ENCODE results near the gene ANKRD33B. TPM values are rescaled to one million over a fixed set of nuclear protein-coding genes. Genes with fewer than 3 reads are reported as not detected.
A peak's percentile ranks its signal among the peaks of the same experiment; 100 is the strongest.

ANKRD33B gene
- total RNA-seq, 1 experiment from 2014 or later: 10.9 TPM

DNA sequence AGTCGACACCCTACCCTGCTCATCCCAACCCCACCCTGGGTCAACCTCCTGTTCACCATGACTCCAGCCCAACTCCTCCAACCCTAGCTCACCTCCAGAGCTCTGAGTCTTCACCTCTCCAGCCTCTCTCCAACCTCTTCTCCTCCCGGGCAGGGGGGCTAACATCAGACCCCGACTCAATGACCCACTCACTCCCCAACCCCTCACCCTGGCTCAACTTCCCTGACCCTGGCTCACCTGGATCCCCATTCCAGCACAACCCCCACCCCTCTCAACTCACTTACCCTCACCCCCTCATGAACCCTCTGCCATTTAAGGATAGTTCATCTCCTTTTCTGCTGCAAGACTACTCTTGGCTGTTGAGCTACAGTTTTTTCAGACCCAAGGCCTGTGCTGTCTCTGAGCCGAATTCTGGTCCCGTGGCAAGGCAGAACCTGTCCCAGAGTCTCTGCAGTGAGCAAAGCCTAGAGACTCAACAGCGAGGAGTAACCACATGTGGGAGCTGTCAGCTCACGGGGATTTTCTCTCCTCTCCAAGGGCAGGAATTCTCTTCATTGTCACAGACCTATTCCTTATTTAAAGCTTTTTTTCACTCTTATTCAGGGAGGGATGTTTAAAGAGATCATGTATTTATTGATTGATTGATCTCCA, 29.8 kb downstream of the ANKRD33B start:
- H3K36me3 ChIP-seq (ENCODE audit: control insufficient read depth in 1 of 2, insufficient read depth in 2 of 2, low read length in 2 of 2): no peaks in the 10 kb centered on the region
- H3K4me2 ChIP-seq (ENCODE audit: low read length): peak overlapping the region; percentile 80
- H3K79me2 ChIP-seq (ENCODE audit: insufficient read depth, low read length): peaks cover 63% of the 10 kb centered on the region
- no TSS peak for BruUV-seq (replicated peaks)
- H3K9me2 ChIP-seq (ENCODE audit: insufficient read depth): no peaks in the 10 kb centered on the region
- DNase-seq (ENCODE audit: low read depth, low spot score) (no peak), ATAC-seq (no peak)
- no peaks in the 10 kb centered on the region for H3K9me3 ChIP-seq (ENCODE audit: control insufficient read depth in 1 of 2, insufficient read depth in 1 of 2, low read depth in 1 of 2, low read length in 2 of 2)
- no peak overlapping the region for H3K27ac ChIP-seq (ENCODE audit: low read depth, low read length)
- intact Hi-C loops (cut with micrococcal nuclease): no loop called here
- CTCF ChIA-PET: no interaction called here
- no peak overlapping the region for H2AFZ ChIP-seq (ENCODE audit: low read depth, low read length, poor library complexity, severe bottlenecking)
- POLR2A ChIA-PET: interaction anchor here (1.1 kb wide), 1 partner anchor 9 kb away, joined by 3 read pairs; no protein-coding TSS in a partner anchor
- H3K9ac ChIP-seq (ENCODE audit: low read length): peak overlapping the region; percentile 60; the same call in 1 of the 2 replicates
- H3K4me3 ChIP-seq (replicated peaks in 1 of 2; ENCODE audit: low read depth in 1 of 2, low read length in 2 of 2): no peak overlapping the region
- TF ChIP-seq, protein P1, sequence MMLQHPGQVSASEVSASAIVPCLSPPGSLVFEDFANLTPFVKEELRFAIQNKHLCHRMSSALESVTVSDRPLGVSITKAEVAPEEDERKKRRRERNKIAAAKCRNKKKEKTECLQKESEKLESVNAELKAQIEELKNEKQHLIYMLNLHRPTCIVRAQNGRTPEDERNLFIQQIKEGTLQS (IDR thresholded peaks at IDR 0.05): no peak
- no peak for TF ChIP-seq TCF7L2 (IDR thresholded peaks at IDR 0.05; ENCODE audit: borderline replicate concordance, extremely low read depth, insufficient read depth, insufficient read length)
- no peak for TF ChIP-seq SIN3A (IDR thresholded peaks at IDR 0.05; ENCODE audit: low read depth)
- TF ChIP-seq FOSL1 (IDR thresholded peaks at IDR 0.05; ENCODE audit: low read depth): no peak
- no peak for TF ChIP-seq POLR2AphosphoS5 (IDR thresholded peaks at IDR 0.05; ENCODE audit: low read depth, low read length)
- TF ChIP-seq ZNF274 (IDR thresholded peaks at IDR 0.05; ENCODE audit: low read depth, low read length): no peak
- TF ChIP-seq SRF (IDR thresholded peaks at IDR 0.05; ENCODE audit: low read depth): no peak
- no peak for TF ChIP-seq ZBTB33 (IDR thresholded peaks at IDR 0.05; ENCODE audit: extremely low read depth, insufficient replicate concordance, low read length)
- TF ChIP-seq EZH2phosphoT487 (IDR thresholded peaks at IDR 0.05; ENCODE audit: borderline replicate concordance): no peak
- TF ChIP-seq EZH2 (IDR thresholded peaks at IDR 0.05): no peak
- no peak for TF ChIP-seq POLR2A (IDR thresholded peaks at IDR 0.05; ENCODE audit: borderline replicate concordance, extremely low read depth, insufficient read depth, insufficient read length)
- no peak for TF ChIP-seq CBX3 (IDR thresholded peaks at IDR 0.05; ENCODE audit: low read depth)
- TF ChIP-seq ELF1 (IDR thresholded peaks at IDR 0.05; ENCODE audit: borderline replicate concordance, low read depth): no peak
- TF ChIP-seq, protein P2, sequence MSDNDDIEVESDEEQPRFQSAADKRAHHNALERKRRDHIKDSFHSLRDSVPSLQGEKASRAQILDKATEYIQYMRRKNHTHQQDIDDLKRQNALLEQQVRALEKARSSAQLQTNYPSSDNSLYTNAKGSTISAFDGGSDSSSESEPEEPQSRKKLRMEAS (IDR thresholded peaks at IDR 0.05): no peak
- no peak for TF ChIP-seq CTCF (IDR thresholded peaks at IDR 0.05 in 2 of 3, conservative IDR thresholded peaks at IDR 0.05 in 1 of 3; ENCODE audit: borderline replicate concordance in 1 of 3, insufficient read depth in 1 of 3, low read depth in 2 of 3, low read length in 2 of 3)
- no peaks in the 10 kb centered on the region for H3K27me3 ChIP-seq (ENCODE audit: insufficient read depth, low read length)
- H3K4me1 ChIP-seq (ENCODE audit: control insufficient read depth in 1 of 2, insufficient read depth in 2 of 2, low read length in 2 of 2): peaks cover 29 to 83% of the 10 kb centered on the region in 2 experiments
- RAD21 ChIA-PET (ENCODE audit: low non-redundant PET in 1 of 2, low total read pairs in 2 of 2, uncharacterized antibody in 2 of 2, unreplicated experiment in 2 of 2): no interaction called here
- no peaks in the 10 kb centered on the region for H4K20me1 ChIP-seq (ENCODE audit: insufficient read depth)

Measured in HCT116 (cell line).